Sigmoid colon (tissue), 7 donors: ENCODE results near the gene TRIM40. TPM values are rescaled to one million over a fixed set of nuclear protein-coding genes. Genes with fewer than 3 reads are reported as not detected.

Experiments used
- DNase-seq: peaks from one replicate; pipeline ENCODE4 v3.0.0-alpha.2; 2019
- H3K27ac ChIP-seq, 4 donors: fragments of 200-600 bp; sonication (generic); one replicate each; pipeline ENCODE4 v1.5.1; 2016 to 2019; ENCODE audit warnings: mild to moderate bottlenecking in 1 of 4
- H3K27me3 ChIP-seq, 3 donors: fragments of 200-600 bp; sonication (generic); one replicate each; pipeline ENCODE4 v1.5.1; 2019; ENCODE audit warnings: mild to moderate bottlenecking in 1 of 3
- H3K36me3 ChIP-seq, 4 donors: fragments of 200-600 bp; sonication (generic); one replicate each; pipeline ENCODE4 v1.5.1; 2016 to 2019
- H3K4me1 ChIP-seq, 4 donors: fragments of 200-600 bp; sonication (generic); one replicate each; pipeline ENCODE4 v1.5.1; 2017 to 2019
- H3K4me3 ChIP-seq, 4 donors: fragments of 200-600 bp; sonication (generic); one replicate each; pipeline ENCODE4 v1.5.1; 2017 to 2019; ENCODE audit warnings: mild to moderate bottlenecking in 2 of 4, moderate library complexity in 1 of 4
- H3K9me3 ChIP-seq, 4 donors: fragments of 200-600 bp in 3 of 4; sonication (generic) in 3 of 4; one replicate each; pipeline versions ENCODE4 v1.5.1 to v1.6.1; 2013 to 2019
- EP300 ChIP-seq, 4 donors: sonication (generic); formaldehyde crosslinking; IDR thresholded peaks; one replicate each; pipeline ENCODE4 v1.6.1; 2017; ENCODE audit warnings: antibody characterized with exemption in 4 of 4
- POLR2A ChIP-seq, 2 donors: fragments of 450-650 bp; IDR thresholded peaks; one replicate each; pipeline ENCODE4 v1.6.1; 2016; ENCODE audit warnings: antibody characterized with exemption in 2 of 2, mild to moderate bottlenecking in 2 of 2, moderate library complexity in 2 of 2
- POLR2AphosphoS5 ChIP-seq, 4 donors: sonication (generic); formaldehyde crosslinking; IDR thresholded peaks; one replicate each; pipeline ENCODE4 v1.6.1; 2017; ENCODE audit warnings: antibody characterized with exemption in 4 of 4
- WGBS, 2 donors: extraction: QIAGEN DNeasy Blood & Tissue Kit; methylation state at CpG; one replicate each; pipeline ENCODE4 v1.1.7; 2013; 5-methylcytosine and 5-hydroxymethylcytosine counted together
- intact Hi-C: fragments of 100-400 bp; cut with DNase I; formaldehyde crosslinking; loops from one replicate; pipeline ENCODE4 v1.15.1; 2023
- polyA plus RNA-seq, 3 donors: library from polyadenylated mRNA; stranded (reverse); fragments of 200-250 nt; gene quantifications; one replicate each; pipeline ENCODE4 v1.2.3, GENCODE V29; 2013
- total RNA-seq, 4 donors: library from RNA; depleted of rRNA; stranded (reverse); fragments of >200 nt; gene quantifications; one replicate each; pipeline ENCODE4 v1.1.0, GENCODE V29; 2016
- TF ChIP-seq, protein P1 (sequence below), 4 experiments: fragments of 450-650 bp in 3 of 4; fragments of 200-600 bp in 1 of 4; IDR thresholded peaks; one replicate each; pipeline ENCODE4 v1.5.1; 2016 to 2019; ENCODE audit warnings: antibody characterized with exemption in 4 of 4, mild to moderate bottlenecking in 3 of 4, moderate library complexity in 2 of 4
- donor health status: healthy with polysubstance abuse.
- donor health status: Bipolar disorder and iron deficiency.
- donor health status: healthy.

The TRIM40 gene
- total and polyA plus RNA-seq, 7 donors = 6.6 to 23.8 (median 18.9) TPM; not detected in 4

- intact Hi-C loops = no loop called here
- no peaks in the 10 kb centered on the region for H3K9me3 ChIP-seq
- H3K36me3 ChIP-seq = peaks cover 12 to 62% (median 34%) of the 10 kb centered on the region in 4 donors
- H3K4me1 ChIP-seq = no peaks in the 10 kb centered on the region
- WGBS, 2 donors = 93 to 94% methylated on average over 20 of the region's 20 CpGs
- TF ChIP-seq, protein P1, sequence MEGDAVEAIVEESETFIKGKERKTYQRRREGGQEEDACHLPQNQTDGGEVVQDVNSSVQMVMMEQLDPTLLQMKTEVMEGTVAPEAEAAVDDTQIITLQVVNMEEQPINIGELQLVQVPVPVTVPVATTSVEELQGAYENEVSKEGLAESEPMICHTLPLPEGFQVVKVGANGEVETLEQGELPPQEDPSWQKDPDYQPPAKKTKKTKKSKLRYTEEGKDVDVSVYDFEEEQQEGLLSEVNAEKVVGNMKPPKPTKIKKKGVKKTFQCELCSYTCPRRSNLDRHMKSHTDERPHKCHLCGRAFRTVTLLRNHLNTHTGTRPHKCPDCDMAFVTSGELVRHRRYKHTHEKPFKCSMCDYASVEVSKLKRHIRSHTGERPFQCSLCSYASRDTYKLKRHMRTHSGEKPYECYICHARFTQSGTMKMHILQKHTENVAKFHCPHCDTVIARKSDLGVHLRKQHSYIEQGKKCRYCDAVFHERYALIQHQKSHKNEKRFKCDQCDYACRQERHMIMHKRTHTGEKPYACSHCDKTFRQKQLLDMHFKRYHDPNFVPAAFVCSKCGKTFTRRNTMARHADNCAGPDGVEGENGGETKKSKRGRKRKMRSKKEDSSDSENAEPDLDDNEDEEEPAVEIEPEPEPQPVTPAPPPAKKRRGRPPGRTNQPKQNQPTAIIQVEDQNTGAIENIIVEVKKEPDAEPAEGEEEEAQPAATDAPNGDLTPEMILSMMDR (IDR thresholded peaks at IDR 0.05) = no peak
- TF ChIP-seq POLR2AphosphoS5 (IDR thresholded peaks at IDR 0.05) (no peak), EP300 (IDR thresholded peaks at IDR 0.05) (no peak), POLR2A (IDR thresholded peaks at IDR 0.05) (no peak)
- no peak overlapping the region for H3K4me3 ChIP-seq
- H3K27ac ChIP-seq = no peak overlapping the region
- H3K27me3 ChIP-seq = no peaks in the 10 kb centered on the region
- no peak for DNase-seq
Measured at GRCh38 chr6:30185846-30186484, 50.0 kb downstream of the TRIM40 start.

DNA sequence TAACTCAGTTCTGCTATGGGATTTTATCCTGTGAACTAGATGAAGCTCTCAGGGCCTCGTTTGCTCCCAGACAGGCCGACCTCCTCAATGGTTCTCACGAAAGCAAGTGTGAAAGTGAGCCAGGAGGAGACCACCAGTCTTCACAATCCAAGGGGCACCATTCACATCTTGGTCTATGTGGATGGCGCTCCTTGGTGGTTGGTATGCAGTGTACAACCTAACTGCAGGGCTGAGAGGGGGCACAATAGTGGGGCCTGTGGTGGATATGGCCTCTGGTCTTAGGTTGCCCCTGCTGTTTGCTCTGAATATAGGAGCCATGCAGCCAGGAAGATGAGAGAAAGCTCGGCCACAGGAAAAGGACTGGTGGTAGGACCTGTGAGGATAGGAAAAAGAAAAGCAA lies 52.6 kb downstream of the TRIM40 start:
- H3K27ac ChIP-seq = no peak overlapping the region
- intact Hi-C loops = no loop called here
- TF ChIP-seq, protein P1 (IDR thresholded peaks at IDR 0.05) = no peak
- TF ChIP-seq POLR2AphosphoS5 (IDR thresholded peaks at IDR 0.05) = no peak
- no peak for TF ChIP-seq POLR2A (IDR thresholded peaks at IDR 0.05)
- TF ChIP-seq EP300 (IDR thresholded peaks at IDR 0.05) = no peak
- no peaks in the 10 kb centered on the region for H3K4me1 ChIP-seq
- H3K27me3 ChIP-seq = no peaks in the 10 kb centered on the region
- H3K4me3 ChIP-seq = no peak overlapping the region
- H3K36me3 ChIP-seq = peaks cover 12 to 79% (median 34%) of the 10 kb centered on the region in 4 donors
- 95 to 96% methylated on average over 5 of the region's 5 CpGs for WGBS, 2 donors
- no peak for DNase-seq
- no peaks in the 10 kb centered on the region for H3K9me3 ChIP-seq

GRCh38 chr6:30192076-30192475 lies 56.1 kb downstream of the TRIM40 start:
- H3K4me1 ChIP-seq = no peaks in the 10 kb centered on the region
- peaks cover 0 to 86% (median 41%) of the 10 kb centered on the region in 4 donors for H3K36me3 ChIP-seq

GRCh38 chr6:30194797-30195690 lies 59.1 kb downstream of the TRIM40 start:
- peaks cover 13 to 85% (median 42%) of the 10 kb centered on the region in 4 donors for H3K36me3 ChIP-seq
- WGBS, 2 donors = 92 to 93% methylated on average over 8 of the region's 8 CpGs

More at GRCh38 chr6:30192076-30192475, 56.1 kb downstream of the TRIM40 start:
- 92 to 94% methylated on average over 7 of the region's 7 CpGs for WGBS, 2 donors
- intact Hi-C loops = no loop called here
- Histone ChIP-seq H3K9me3 (no peaks in the 10 kb centered on the region), H3K27ac (no peak overlapping the region), H3K4me3 (no peak overlapping the region), H3K27me3 (no peaks in the 10 kb centered on the region)
- TF ChIP-seq, protein P1 (IDR thresholded peaks at IDR 0.05) = no peak
- no peak for TF ChIP-seq POLR2AphosphoS5 (IDR thresholded peaks at IDR 0.05)
- no peak for TF ChIP-seq POLR2A (IDR thresholded peaks at IDR 0.05)
- TF ChIP-seq EP300 (IDR thresholded peaks at IDR 0.05) = no peak
- DNase-seq = no peak

More at GRCh38 chr6:30194797-30195690, 59.1 kb downstream of the TRIM40 start:
- Histone ChIP-seq H3K27me3 (no peaks in the 10 kb centered on the region), H3K27ac (no peak overlapping the region), H3K9me3 (no peaks in the 10 kb centered on the region), H3K4me1 (no peaks in the 10 kb centered on the region), H3K4me3 (no peak overlapping the region)
- TF ChIP-seq EP300 (IDR thresholded peaks at IDR 0.05) (no peak), POLR2AphosphoS5 (IDR thresholded peaks at IDR 0.05) (no peak), POLR2A (IDR thresholded peaks at IDR 0.05) (no peak)
- TF ChIP-seq, protein P1 (IDR thresholded peaks at IDR 0.05) = no peak
- intact Hi-C loops = no loop called here
- DNase-seq = no peak
